Measurements from ENCODE around the gene ABCA1. TPM values are rescaled to one million over a fixed set of nuclear protein-coding genes. Genes with fewer than 3 reads are reported as not detected.

Gene ABCA1
- total and polyA plus RNA-seq, 2 of the 13 experiments (the other 11 are each of a cell fraction or from before 2014, with no cell fraction given) = 26.8 to 63.8 TPM

GRCh38 chr9:104747565-104748358 is 180.2 kb downstream of the ABCA1 start, which contains the start of gene NIPSNAP3A (continued):
- no peak for TF ChIP-seq ZNF318 (CRISPR knock-in tag; IDR thresholded peaks at IDR 0.05)
- no peak for TF ChIP-seq CREB1 (IDR thresholded peaks at IDR 0.05)
- TF ChIP-seq CREB1 (CRISPR knock-in tag; IDR thresholded peaks at IDR 0.05) = no peak
- TF ChIP-seq GTF3A (CRISPR knock-in tag; conservative IDR thresholded peaks at IDR 0.05) = no peak
- TF ChIP-seq POGZ (CRISPR knock-in tag; IDR thresholded peaks at IDR 0.05) = peak; percentile 36
- no peak for TF ChIP-seq AKAP8 (CRISPR knock-in tag; IDR thresholded peaks at IDR 0.05)
- TF ChIP-seq NFE2L2 (IDR thresholded peaks at IDR 0.05; ENCODE audit: low read length) = no peak
- no peak for TF ChIP-seq NFE2L1 (CRISPR knock-in tag; IDR thresholded peaks at IDR 0.05; ENCODE audit: borderline replicate concordance)
- TF ChIP-seq MYC (CRISPR knock-in tag; IDR thresholded peaks at IDR 0.05; ENCODE audit: borderline replicate concordance) = peak; percentile 74; the same call in 1 of the 2 replicates
- peak; percentile 29; the same call in 1 of the 2 replicates for TF ChIP-seq IKZF5 (CRISPR knock-in tag; IDR thresholded peaks at IDR 0.05)
- TF ChIP-seq HOXD1 (CRISPR knock-in tag; IDR thresholded peaks at IDR 0.05) = no peak
- TF ChIP-seq ZNF414 (CRISPR knock-in tag; IDR thresholded peaks at IDR 0.05) = no peak
- no peak for TF ChIP-seq ZC3H4 (CRISPR knock-in tag; IDR thresholded peaks at IDR 0.05; ENCODE audit: borderline replicate concordance)
- TF ChIP-seq GABPB1 (CRISPR knock-in tag; IDR thresholded peaks at IDR 0.05) = peak; percentile 86
- no peak for TF ChIP-seq ZNF143 (CRISPR knock-in tag; IDR thresholded peaks at IDR 0.05)
- no peak for TF ChIP-seq MAFG (CRISPR knock-in tag; IDR thresholded peaks at IDR 0.05)
- no peak for TF ChIP-seq SIX1 (CRISPR knock-in tag; IDR thresholded peaks at IDR 0.05; ENCODE audit: borderline replicate concordance)
- TF ChIP-seq ZNF101 (CRISPR knock-in tag; IDR thresholded peaks at IDR 0.05; ENCODE audit: borderline replicate concordance, low read depth) = no peak
- TF ChIP-seq SIN3A (IDR thresholded peaks at IDR 0.05; ENCODE audit: borderline replicate concordance, low read depth, low read length) = peak; percentile 80; the same call in 1 of the 2 replicates
